K562 (cell line): Measurements from ENCODE around the gene TUBB6. TPM values are rescaled to one million over a fixed set of nuclear protein-coding genes. Genes with fewer than 3 reads are reported as not detected.
A peak's percentile ranks its signal among the peaks of the same experiment; 100 is the strongest.

Source experiments
- ATF2 ChIP-seq: sonication (generic); formaldehyde crosslinking; IDR thresholded peaks from 2 replicates; pipeline ENCODE4 v1.8.1; 2022; ENCODE audit warnings: missing genetic modification reagents
- CHCHD3 ChIP-seq: fragments of 250-450 bp; sonication (Bioruptor Pico); IDR thresholded peaks from 2 replicates; pipeline ENCODE4 v2.1.2; 2022; ENCODE audit warnings: mild to moderate bottlenecking
- CREM ChIP-seq: IDR thresholded peaks from 2 replicates; pipeline ENCODE4 v1.6.1; 2014; ENCODE audit warnings: antibody characterized with exemption, low read depth
- HDAC8 ChIP-seq: fragments of 450-650 bp; IDR thresholded peaks from 2 replicates; pipeline ENCODE4 v1.6.1; 2016; ENCODE audit warnings: mild to moderate bottlenecking, missing genetic modification characterization, moderate library complexity, missing compliant biosample characterization
- POLR2G ChIP-seq: fragments of 200-400 bp; formaldehyde crosslinking; IDR thresholded peaks from 2 replicates; pipeline ENCODE4 v1.6.1; 2017; ENCODE audit warnings: low read depth, mild to moderate bottlenecking, antibody characterized with exemption, low read length, moderate library complexity
- PPARD ChIP-seq: fragments of 250-450 bp; sonication (Bioruptor Pico); IDR thresholded peaks from 2 replicates; pipeline ENCODE4 v1.8.0; 2022; ENCODE audit warnings: inconsistent platforms, mild to moderate bottlenecking, moderate library complexity
- SRF ChIP-seq, 2 experiments: fragments of 250-450, 450-650 bp in 1 of 2; sonication (Bioruptor Pico) in 1 of 2; sonication (generic) in 1 of 2; formaldehyde crosslinking; IDR thresholded peaks; 2 replicates each; pipeline versions ENCODE4 v1.5.0 to v1.5.1; 2020 to 2022; ENCODE audit warnings: mild to moderate bottlenecking in 1 of 2, missing genetic modification reagents in 1 of 2
- TAL1 ChIP-seq: fragments of 450-650 bp; IDR thresholded peaks from 2 replicates; pipeline ENCODE4 v1.6.1; 2016; ENCODE audit warnings: mild to moderate bottlenecking
- TCFL5 ChIP-seq: fragments of 250-450 bp; sonication (Bioruptor Pico); conservative IDR thresholded peaks from 2 replicates; pipeline ENCODE4 v1.6.1; 2021; ENCODE audit warnings: mild to moderate bottlenecking, moderate library complexity, matching md5 sums
- THAP7 ChIP-seq: fragments of 250-450 bp; sonication (Bioruptor Pico); IDR thresholded peaks from 2 replicates; pipeline ENCODE4 v1.5.0; 2021
- VEZF1 ChIP-seq: fragments of 200-800 bp; sonication (Bioruptor generic); IDR thresholded peaks from 2 replicates; pipeline ENCODE4 v1.6.1; 2017; ENCODE audit warnings: missing genetic modification characterization, missing compliant biosample characterization
- XRCC3 ChIP-seq: fragments of 450-650 bp; IDR thresholded peaks from 2 replicates; pipeline ENCODE4 v1.6.1; 2017; ENCODE audit warnings: mild to moderate bottlenecking, moderate library complexity
- polyA plus RNA-seq, 8 experiments: library from polyadenylated mRNA; depleted of rRNA in 4 of 8; stranded (reverse) in 5 of 8; unstranded in 3 of 8; fragments of >200 nt; fragmentation: Nextera tagmentation in 2 of 8; fragmentation: Illumina TruSeq in 1 of 8; extraction: Ambion mirVana in 2 of 8; extraction: Trizol in 1 of 8; gene quantifications; 2 replicates each; pipeline versions ENCODE4 v1.2.1 to v1.2.3, GENCODE V29; 2011 to 2014; ENCODE audit warnings: inconsistent platforms in 1 of 8, missing spikeins in 1 of 8
- total RNA-seq, 7 experiments: library from RNA; depleted of rRNA in 6 of 7; stranded (reverse); fragments of >200 nt in 6 of 7; fragmentation: Illumina TruSeq in 2 of 7; extraction: Trizol in 2 of 7; gene quantifications; 2 replicates each; pipeline versions ENCODE4 v1.2.1 to v1.2.3, GENCODE V29; 2011 to 2021; ENCODE audit warnings: low replicate concordance in 1 of 7
- TF ChIP-seq, protein P1 (sequence below): sonication (generic); formaldehyde crosslinking; IDR thresholded peaks from 2 replicates; pipeline ENCODE4 v1.8.0; 2023; ENCODE audit warnings: missing genetic modification reagents, mild to moderate bottlenecking, borderline replicate concordance
- TF ChIP-seq, protein P2 (sequence below): fragments of 250-450 bp; sonication (Bioruptor Pico); IDR thresholded peaks from 2 replicates; pipeline ENCODE4 v1.8.0; 2021; ENCODE audit warnings: moderate library complexity, mild to moderate bottlenecking, inconsistent platforms

Gene TUBB6
- total and polyA plus RNA-seq, 9 of the 15 experiments (the other 6 are each of a cell fraction or from before 2014, with no cell fraction given): 43.9 to 404 (median 81.1) TPM

- TF ChIP-seq ATF2 (CRISPR knock-in tag): no peak
- TF ChIP-seq POLR2G: no peak
- no peak for TF ChIP-seq CHCHD3 (CRISPR knock-in tag)
- no peak for TF ChIP-seq XRCC3
- peak; percentile 8; the same call in 1 of the 2 replicates for TF ChIP-seq CREM
- TF ChIP-seq SRF (CRISPR knock-in tag; IDR thresholded peaks at IDR 0.05): peak in 1 of 2 experiments; percentile 86; a peak in 1 of 4 replicates
- TF ChIP-seq, protein P1, sequence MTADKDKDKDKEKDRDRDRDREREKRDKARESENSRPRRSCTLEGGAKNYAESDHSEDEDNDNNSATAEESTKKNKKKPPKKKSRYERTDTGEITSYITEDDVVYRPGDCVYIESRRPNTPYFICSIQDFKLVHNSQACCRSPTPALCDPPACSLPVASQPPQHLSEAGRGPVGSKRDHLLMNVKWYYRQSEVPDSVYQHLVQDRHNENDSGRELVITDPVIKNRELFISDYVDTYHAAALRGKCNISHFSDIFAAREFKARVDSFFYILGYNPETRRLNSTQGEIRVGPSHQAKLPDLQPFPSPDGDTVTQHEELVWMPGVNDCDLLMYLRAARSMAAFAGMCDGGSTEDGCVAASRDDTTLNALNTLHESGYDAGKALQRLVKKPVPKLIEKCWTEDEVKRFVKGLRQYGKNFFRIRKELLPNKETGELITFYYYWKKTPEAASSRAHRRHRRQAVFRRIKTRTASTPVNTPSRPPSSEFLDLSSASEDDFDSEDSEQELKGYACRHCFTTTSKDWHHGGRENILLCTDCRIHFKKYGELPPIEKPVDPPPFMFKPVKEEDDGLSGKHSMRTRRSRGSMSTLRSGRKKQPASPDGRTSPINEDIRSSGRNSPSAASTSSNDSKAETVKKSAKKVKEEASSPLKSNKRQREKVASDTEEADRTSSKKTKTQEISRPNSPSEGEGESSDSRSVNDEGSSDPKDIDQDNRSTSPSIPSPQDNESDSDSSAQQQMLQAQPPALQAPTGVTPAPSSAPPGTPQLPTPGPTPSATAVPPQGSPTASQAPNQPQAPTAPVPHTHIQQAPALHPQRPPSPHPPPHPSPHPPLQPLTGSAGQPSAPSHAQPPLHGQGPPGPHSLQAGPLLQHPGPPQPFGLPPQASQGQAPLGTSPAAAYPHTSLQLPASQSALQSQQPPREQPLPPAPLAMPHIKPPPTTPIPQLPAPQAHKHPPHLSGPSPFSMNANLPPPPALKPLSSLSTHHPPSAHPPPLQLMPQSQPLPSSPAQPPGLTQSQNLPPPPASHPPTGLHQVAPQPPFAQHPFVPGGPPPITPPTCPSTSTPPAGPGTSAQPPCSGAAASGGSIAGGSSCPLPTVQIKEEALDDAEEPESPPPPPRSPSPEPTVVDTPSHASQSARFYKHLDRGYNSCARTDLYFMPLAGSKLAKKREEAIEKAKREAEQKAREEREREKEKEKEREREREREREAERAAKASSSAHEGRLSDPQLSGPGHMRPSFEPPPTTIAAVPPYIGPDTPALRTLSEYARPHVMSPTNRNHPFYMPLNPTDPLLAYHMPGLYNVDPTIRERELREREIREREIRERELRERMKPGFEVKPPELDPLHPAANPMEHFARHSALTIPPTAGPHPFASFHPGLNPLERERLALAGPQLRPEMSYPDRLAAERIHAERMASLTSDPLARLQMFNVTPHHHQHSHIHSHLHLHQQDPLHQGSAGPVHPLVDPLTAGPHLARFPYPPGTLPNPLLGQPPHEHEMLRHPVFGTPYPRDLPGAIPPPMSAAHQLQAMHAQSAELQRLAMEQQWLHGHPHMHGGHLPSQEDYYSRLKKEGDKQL (CRISPR knock-in tag): no peak
- TF ChIP-seq PPARD (CRISPR knock-in tag): no peak
- TF ChIP-seq VEZF1: peak; percentile 54
- no peak for TF ChIP-seq TAL1
- no peak for TF ChIP-seq TCFL5 (CRISPR knock-in tag)
- TF ChIP-seq, protein P2, sequence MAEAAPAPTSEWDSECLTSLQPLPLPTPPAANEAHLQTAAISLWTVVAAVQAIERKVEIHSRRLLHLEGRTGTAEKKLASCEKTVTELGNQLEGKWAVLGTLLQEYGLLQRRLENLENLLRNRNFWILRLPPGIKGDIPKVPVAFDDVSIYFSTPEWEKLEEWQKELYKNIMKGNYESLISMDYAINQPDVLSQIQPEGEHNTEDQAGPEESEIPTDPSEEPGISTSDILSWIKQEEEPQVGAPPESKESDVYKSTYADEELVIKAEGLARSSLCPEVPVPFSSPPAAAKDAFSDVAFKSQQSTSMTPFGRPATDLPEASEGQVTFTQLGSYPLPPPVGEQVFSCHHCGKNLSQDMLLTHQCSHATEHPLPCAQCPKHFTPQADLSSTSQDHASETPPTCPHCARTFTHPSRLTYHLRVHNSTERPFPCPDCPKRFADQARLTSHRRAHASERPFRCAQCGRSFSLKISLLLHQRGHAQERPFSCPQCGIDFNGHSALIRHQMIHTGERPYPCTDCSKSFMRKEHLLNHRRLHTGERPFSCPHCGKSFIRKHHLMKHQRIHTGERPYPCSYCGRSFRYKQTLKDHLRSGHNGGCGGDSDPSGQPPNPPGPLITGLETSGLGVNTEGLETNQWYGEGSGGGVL (CRISPR knock-in tag): no peak
- TF ChIP-seq THAP7 (CRISPR knock-in tag): no peak
- TF ChIP-seq HDAC8 (tag): no peak
These were observed 20.2 kb upstream of the TUBB6 start (continued) for GRCh38 chr18:12287684-12288402.
